T47D (cell line): ENCODE data around the gene IRF2BP1.
"Not testable (repeated sequence)": the region's sequence is repeated elsewhere in the genome, so short reads cannot be mapped to it uniquely, and the experiment has no call there.

Source experiments
- DNase-seq, 2 experiments: peaks; one replicate each; pipeline versions ENCODE4 v3.0.0 to v3.0.0-alpha.2; 2011 to 2012; ENCODE audit warnings: low read depth in 1 of 2, low spot score in 1 of 2
- JUND ChIP-seq: IDR thresholded peaks from 2 replicates; pipeline ENCODE4 v1.6.1; 2012; ENCODE audit warnings: low read depth
- in situ Hi-C: cut with HindIII; loops from 2 replicates; pipeline ENCODE4 v1.10.0; 2016; ENCODE audit warnings: low sequenced_read_pairs, low pct_unique_long_range_greater_than_20kb

Gene IRF2BP1

DNA sequence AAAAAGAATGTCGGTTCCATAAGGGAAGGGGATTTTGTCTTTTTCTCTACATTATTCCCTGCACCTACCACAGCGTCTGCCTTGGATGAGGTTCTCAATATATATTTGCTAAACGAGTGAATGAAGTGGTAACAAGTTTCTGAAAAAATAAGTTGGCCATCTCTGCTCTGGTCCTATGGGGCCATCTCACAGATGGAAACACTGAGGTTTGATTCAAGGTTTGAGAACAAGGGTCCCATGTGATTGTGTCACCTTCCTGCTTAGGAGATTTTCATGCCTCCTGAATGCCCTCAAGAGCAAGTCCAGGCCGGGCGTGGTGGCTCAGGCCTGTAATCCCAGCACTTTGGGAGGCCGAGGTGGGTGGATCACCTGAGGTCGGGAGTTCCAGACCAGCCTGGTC is 13.3 kb upstream of the IRF2BP1 start:
- in situ Hi-C loops, result no loop called here
- no peak for TF ChIP-seq JUND
- DNase-seq, result no peak

DNA sequence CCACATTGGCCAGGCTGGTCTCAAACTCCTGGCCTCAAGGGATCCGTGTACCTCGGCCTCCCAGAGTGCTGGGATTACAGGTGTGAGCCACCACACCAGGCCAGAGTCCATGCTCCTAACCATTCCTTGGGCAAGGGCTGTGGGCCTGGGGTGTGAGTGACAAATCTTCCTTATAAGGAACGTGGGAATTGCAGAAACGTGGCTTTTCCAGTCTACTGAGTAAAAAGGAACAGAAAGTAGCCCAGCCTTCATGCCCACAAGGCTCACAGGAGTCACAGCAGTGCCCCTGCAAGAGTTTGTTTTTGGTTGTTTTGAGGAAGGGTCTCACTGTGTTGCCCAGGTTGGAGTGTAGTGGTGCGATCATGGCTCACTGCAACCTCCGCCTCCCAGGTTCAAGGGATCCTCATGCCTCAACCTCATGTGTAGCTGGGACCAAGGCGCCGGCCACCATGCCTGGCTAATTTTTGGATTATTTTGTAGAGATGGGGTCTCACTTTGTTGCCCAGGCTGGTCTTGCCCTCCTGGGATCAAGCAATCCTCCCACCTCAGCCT is 11.4 kb upstream of the IRF2BP1 start:
- in situ Hi-C loops, result no loop called here
- no peak for DNase-seq
- TF ChIP-seq JUND, result no peak

DNA sequence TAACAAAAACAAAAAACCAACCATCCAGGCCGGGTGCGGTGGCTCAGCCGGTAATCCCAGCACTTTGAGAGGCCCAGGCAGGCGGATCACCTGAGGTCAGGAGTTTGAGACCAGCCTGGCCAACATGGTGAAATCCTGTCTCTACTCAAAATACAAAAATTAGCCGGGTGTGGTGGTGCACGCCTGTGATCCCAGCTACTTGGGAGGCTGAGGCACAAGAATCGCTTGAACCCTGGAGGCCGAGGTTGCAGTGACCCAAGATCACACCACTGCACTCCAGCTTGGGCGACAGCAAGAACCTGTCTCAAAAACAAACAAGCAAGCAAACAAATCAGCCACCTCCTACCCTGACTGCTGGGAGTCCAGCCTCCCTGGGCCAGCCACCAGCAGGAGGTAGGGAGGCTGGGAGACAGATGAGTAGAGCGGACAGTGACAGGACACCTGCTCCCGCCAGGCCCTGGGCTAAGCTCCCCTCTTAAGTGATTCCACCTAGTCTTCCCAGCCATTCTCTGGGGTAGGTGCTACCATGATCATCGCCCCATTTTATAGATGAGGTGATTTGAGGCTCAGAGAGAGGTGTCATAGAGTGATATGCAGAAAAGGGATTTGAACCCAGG is 10.2 kb upstream of the IRF2BP1 start:
- in situ Hi-C loops, result not testable (repeated sequence)
- DNase-seq, result peak in 1 of 2 experiments; percentile 34

DNA sequence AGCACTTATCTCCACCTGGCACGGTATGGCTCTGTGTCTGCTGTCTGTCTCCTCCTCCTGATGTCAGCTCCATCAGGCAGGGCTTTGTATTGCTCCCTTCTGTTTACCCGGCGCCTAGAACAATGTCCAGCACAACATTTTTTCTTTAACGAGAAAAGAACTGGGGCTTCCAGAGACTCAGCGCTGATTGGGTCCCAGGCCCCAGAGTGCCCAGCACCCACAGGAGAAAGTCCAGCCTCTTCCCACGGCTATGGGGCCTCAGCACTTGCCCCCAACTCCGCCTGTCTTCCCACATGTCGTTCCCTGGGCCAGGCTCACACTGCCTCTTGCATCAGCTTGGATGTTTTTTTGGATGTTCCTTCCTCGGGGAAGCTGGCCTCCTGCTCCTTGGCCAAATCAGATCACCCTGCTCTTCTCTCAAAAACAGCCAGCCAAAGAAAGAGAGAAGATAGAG is 9.6 kb upstream of the IRF2BP1 start:
- no peak for TF ChIP-seq JUND
- no peak for DNase-seq
- in situ Hi-C loops, result no loop called here

DNA sequence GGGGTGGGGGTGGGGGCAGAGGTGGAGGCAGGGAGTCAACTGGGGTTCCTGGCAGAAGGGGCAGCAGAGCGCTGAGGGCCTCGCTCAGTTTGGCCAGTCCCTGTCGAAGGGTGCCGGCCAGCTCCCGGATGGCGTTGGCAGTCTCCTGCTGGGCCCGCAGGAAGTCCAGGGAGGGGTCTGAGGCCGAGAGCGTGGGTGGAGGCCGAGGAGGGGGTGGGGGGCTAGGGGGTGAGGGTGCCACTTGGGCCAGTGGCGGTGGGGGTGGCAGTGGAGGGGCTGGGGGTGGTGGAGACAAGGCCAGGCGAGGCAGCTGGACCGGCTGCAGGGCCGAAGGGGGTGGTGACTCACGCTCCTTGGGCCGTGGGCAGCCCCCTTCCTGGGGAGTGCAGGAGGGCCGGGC is 4.9 kb upstream of the IRF2BP1 start:
- no peak for DNase-seq
- TF ChIP-seq JUND, result no peak
- in situ Hi-C loops, result no loop called here

DNA sequence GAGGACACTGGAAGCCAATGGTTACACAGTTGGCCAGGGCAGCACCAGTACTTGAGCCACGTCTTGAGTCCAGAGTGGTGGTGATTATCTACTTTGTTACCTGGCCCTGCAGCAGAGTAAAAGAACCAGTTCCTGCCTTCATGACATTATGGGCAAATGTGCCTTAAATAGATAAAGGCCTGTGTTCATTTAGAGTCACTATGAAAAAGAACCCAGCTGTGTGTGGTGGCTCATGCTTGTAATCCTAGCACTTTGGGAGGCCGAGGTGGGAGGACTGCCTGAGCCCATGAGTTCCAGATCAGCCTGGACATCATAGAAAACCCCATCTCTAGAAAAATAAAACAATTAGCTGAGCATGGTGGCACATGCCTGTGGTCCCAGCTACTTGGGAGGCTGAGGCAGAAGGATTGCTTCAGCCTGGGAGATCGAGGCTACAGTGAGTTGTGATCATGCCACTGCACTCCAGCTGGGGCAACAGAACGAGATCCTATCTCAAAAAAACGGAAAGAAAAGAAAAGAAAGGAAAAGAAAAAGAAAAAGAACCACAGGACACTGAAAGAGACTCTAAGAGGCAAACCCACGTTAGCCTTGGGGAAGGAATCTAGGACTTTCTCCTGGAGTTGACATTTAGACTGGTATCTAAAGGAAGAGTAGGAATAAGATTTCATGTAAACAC is 3.4 kb upstream of the IRF2BP1 start:
- in situ Hi-C loops, result no loop called here
- no peak for TF ChIP-seq JUND
- DNase-seq, result no peak

DNA sequence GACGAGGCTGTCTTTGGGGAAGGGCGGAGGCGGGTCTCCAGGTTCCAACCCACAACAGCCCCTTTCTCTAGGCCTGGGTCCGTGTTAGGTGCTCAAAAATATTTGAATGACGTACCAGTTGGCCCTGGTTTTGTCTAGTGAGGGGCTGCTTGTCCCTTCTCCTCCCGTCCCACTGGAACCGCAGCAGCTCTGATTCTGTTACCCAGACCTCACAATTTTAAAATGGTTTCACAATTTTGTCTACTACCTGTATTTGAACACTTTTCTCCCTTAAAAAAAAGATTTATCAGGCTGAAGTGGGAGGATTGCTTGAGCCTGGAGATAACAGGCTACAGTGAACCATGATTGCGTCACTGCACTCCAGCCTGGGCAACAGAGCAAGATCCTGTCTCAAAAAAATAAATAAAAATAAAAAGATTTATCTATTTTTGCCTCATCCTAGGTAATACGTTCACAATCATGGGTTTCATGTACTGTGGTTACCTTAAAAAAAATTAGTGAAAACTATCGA is 1.3 kb upstream of the IRF2BP1 start:
- in situ Hi-C loops, result no loop called here
- TF ChIP-seq JUND, result no peak
- no peak for DNase-seq

DNA sequence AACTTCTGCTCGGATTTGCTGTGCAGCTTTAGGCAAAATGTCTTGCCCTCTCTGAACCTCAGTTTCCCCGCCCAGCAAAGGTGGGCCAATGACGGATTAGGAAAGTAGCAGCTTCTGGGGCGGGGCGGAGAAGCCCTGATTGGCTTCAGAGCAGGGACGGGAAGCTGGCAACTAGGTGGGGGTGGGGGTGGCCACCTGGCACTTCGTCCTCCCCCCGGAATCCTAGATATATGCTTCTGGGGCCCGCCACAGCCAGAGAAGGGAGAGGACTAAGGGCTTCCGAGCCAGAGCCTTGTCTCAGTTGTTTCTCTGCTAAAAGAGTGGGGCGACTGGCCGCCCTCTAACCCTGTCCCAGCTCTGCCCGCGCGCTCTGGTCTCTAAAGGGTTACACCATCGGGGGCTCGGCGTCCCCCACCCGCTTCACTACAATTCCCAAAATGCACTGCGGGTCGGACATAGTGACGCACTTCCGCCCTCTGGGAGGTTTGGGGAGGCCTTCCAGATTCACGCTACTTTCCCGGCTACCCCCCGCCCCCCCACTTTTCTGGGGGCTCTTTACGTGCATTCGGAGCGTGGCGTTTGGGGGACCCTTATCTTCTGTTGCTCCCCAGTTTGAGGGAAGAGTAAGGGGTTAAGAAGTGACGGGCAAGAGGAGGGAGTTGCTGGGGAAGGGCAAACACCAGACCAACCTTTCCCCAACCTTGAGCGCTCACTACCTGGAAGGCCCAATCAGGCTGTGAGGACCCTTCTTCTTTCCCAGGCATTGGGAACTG is 672 bp upstream of the IRF2BP1 start:
- in situ Hi-C loops, result no loop called here
- DNase-seq, result peak; percentile 84 to 94
- TF ChIP-seq JUND, result no peak

DNA sequence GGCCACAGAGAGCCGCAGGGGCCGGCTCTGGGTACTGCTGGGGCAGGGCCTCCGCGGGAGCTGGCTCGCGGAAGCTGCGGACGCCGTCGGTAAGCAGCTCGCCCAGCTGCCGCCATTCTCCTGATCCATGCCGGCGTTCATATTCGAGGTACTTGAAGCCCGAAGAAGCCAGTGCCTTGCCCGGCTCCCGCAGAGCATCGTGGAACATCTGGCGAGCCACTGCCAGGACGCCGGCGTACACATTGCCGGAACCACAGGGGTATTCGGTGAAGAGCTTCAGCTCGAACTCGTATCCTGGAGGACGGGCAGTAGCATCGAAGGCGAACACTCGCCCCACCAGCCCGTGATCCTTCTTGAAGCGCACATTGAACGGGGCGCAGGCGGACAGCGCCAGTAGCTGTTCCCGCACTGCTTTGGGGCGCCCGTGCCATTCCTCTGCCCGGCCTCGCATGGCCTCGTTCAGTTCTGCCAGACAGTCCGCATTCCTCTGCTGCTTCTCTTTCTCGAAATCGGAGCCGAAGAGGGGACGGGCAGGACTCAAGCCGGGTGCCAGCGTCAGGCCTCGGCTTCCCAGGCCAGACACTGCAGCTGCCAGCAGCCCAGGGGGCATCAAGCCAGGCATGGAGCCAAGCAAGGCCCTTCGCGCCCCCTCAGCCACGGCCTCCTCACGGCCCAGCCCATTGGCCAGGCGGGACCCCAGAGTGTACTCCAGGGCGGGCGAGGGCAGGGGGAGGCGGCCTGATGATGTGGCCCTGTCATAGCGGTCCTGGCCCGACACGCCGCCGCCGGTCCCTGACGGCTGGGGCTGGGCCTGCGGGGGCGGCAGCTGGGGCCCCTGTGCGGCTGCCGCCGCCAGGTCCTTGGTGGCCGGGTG is 1.0 kb downstream of the IRF2BP1 start:
- DNase-seq, result no peak
- in situ Hi-C loops, result no loop called here
- TF ChIP-seq JUND, result no peak

DNA sequence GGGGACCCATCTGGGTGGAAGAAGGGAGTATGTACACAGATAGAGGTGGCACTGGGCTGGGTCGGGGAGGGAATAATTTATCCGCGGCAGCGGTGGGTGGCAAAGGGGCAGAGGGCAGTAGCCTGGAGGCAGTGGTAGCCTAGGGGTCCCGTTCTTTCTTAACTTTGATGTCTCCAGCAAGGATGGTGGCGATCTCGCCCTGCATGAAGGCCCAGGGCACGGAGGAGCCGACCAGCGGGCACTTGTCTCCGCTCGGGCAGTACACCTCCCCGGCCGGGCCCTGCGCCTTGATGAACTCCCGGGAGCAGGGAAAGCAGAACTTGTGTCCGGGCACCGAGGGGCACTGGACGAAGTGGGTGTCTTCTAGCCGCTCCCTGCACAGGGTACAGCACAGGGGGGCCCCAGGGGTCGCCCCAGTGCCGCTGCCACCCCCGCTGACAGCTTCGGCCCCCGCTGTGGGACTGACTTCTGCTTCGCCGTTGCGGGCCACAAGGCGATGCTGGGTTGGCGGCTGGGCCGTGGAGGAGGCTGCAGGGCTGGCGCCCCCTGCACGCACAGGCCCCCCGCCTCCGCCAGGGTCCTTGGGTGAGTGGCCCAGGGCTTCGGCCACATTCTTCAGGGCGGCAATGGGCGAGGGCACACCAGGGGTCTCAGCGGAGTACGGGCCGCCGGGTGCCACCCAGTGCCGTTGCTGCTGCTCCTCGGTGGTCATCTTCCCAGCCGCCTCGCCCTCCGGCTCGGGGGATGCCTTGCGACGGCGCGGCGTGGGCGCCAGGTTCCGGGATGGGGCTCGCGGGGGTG is 1.9 kb downstream of the IRF2BP1 start:
- no peak for TF ChIP-seq JUND
- DNase-seq, result no peak
- in situ Hi-C loops, result no loop called here

DNA sequence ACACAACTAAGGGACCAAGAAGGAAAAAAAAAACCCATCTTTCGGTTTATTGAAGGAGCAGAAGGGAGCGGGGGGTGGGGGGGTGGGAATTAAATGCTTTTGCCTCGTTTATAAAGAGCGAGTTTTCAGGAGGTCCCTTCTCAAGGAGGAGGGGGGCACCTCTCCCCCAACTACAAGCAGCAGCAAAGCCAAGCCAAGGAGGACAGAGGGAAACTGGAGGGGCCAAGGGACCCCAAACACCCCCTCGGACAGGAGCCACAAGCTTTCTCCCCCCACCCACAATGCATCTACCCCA is 2.4 kb downstream of the IRF2BP1 start:
- no peak for DNase-seq
- in situ Hi-C loops, result no loop called here
- TF ChIP-seq JUND, result no peak
